AG04449 (cell line): ENCODE data around the gene DHRS2.
"Not testable (repeated sequence)": the region's sequence is repeated elsewhere in the genome, so short reads cannot be mapped to it uniquely, and the experiment has no call there.

Source experiments
- CTCF ChIA-PET: fragments of 350-600 bp; formaldehyde crosslinking; extraction: SDS; loops from one replicate; lab custom pipeline; 2021; ENCODE audit warnings: antibody characterized with exemption; lab: Yijun Ruan, JAX
- POLR2A ChIA-PET: fragments of 400-600, 350-600 bp; formaldehyde crosslinking; extraction: SDS; loops from one replicate; lab custom pipeline; 2020; ENCODE audit warnings: antibody characterized with exemption, inconsistent platforms; lab: Yijun Ruan, JAX
- DNase-seq: peaks from one replicate; pipeline ENCODE4 v3.0.0-alpha.2; 2010; ENCODE audit warnings: low read depth, low spot score
- H3K4me3 ChIP-seq: 2 replicates; pipeline ENCODE4 v1.5.1; 2011; ENCODE audit warnings: low read depth, mild to moderate bottlenecking, control low read depth, low read length
- CTCF ChIP-seq: IDR thresholded peaks from one replicate; pipeline ENCODE4 v1.5.1; 2011; ENCODE audit warnings: mild to moderate bottlenecking, moderate library complexity, low read length, control low read depth, inconsistent platforms; ENCODE audit not compliant: insufficient read depth; ENCODE audit errors: missing control alignments

DHRS2 gene

GRCh38 chr14:23604675-23605170 is 31.4 kb upstream of the DHRS2 start:
- CTCF ChIA-PET = interaction anchor here (1.7 kb wide), 1 partner anchor 16 kb away, joined by 11 read pairs; no protein-coding TSS in a partner anchor
- no peak for DNase-seq
- H3K4me3 ChIP-seq = no peak overlapping the region
- POLR2A ChIA-PET = no interaction called here
- no peak for TF ChIP-seq CTCF

DNA sequence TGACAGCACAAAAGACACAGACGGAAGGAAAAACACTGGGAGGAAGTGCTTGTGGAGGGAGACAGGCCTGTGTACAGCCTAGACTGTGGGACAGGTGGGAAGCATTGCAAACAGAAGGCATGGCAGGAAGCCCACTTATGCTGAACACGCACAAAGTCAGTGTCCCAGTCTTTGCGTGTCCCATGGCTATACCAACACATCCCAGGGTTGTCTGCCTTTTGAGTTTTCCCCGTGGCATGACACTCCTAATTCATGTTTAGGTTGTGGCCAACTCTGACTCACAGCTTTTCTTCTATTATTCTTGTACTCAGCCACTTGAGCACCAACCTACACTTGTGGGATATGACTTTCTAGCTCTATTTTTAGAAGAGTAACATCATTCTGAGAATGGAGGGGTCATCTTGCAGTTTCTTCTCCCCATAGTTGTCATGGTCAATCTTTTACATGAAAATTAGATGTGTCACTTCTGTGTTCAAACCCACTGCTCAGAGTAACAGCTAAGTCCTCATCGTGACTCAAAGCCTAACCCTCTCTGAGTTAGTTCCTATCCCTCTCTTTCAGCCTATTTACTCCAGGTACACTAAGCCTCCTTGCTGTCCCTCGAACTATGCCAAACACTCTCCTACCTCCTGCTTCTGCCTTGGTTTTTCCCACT is 30.1 kb upstream of the DHRS2 start:
- CTCF ChIA-PET = interaction anchor here (1.3 to 1.7 kb wide), 2 partner anchors 18 to 22 kb away, joined by 3 to 11 read pairs; no protein-coding TSS in a partner anchor
- TF ChIP-seq CTCF = no peak
- no peak overlapping the region for H3K4me3 ChIP-seq
- POLR2A ChIA-PET = no interaction called here
- DNase-seq = no peak

- TF ChIP-seq CTCF = no peak
- ChIA-PET POLR2A (interaction anchor here (0.5 kb wide), 1 partner anchor 653 kb away, joined by 3 read pairs; no protein-coding TSS in a partner anchor), CTCF (interaction anchor here (0.8 to 1.4 kb wide), 2 partner anchors 19 to 24 kb away, joined by 3 read pairs; no protein-coding TSS in a partner anchor)
- no peak for DNase-seq
- H3K4me3 ChIP-seq = no peak overlapping the region
These were observed 27.7 kb upstream of the DHRS2 start for GRCh38 chr14:23608454-23608853.

DNA sequence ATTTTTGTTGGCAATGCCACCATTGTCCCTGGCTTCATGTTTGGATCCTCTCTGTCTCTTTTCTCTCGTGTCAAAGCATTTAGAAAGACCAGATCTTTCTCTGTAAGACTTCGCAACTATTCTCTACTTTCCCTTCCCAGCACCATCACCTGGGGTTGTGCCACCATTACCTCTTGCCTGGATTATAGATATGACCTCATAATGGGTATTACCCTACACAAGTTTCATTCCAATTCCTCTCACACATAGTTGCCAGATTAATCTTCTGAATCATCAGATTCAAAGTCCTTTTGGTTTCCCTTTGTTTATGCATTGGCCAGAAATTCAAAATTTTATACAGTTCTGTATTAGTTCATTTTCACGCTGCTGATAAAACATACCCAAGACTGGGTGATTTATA is 27.2 kb upstream of the DHRS2 start:
- TF ChIP-seq CTCF = no peak
- POLR2A ChIA-PET = interaction anchor here (0.5 kb wide), 1 partner anchor 652 kb away, joined by 3 read pairs; no protein-coding TSS in a partner anchor
- H3K4me3 ChIP-seq = no peak overlapping the region
- CTCF ChIA-PET = interaction anchor here (1.4 kb wide), 1 partner anchor 20 kb away, joined by 3 read pairs; no protein-coding TSS in a partner anchor
- no peak for DNase-seq

GRCh38 chr14:23609411-23610089 is 26.6 kb upstream of the DHRS2 start:
- H3K4me3 ChIP-seq, DNase-seq, POLR2A ChIA-PET: not testable (repeated sequence)
- CTCF ChIA-PET = interaction anchor here (1.4 to 5.4 kb wide), 2 partner anchors 21 kb away, joined by 3 to 39 read pairs; no protein-coding TSS in a partner anchor

- no peak for TF ChIP-seq CTCF
- H3K4me3 ChIP-seq = no peak overlapping the region
- CTCF ChIA-PET = interaction anchor here (1.2 to 5.4 kb wide), 3 partner anchors 21 to 300 kb away, joined by 3 to 39 read pairs (median 5); no protein-coding TSS in a partner anchor
- POLR2A ChIA-PET = no interaction called here
- no peak for DNase-seq
These were observed 25.9 kb upstream of the DHRS2 start for GRCh38 chr14:23610090-23610814.
